CD4-positive, CD25-positive, alpha-beta regulatory T cell (primary cell): ENCODE results near the gene MBD5. TPM values are rescaled to one million over a fixed set of nuclear protein-coding genes. Genes with fewer than 3 reads are reported as not detected.
A peak's percentile ranks its signal among the peaks of the same experiment; 100 is the strongest.

ENCODE experiments used
- ATAC-seq, 2 donors: fragments of 150-1000 bp; cut with Tn5 transposase; one replicate each; pipeline ENCODE4 v1.10.0; 2021; ENCODE audit warnings: low read depth in 2 of 2, moderate number of reproducible peaks in 2 of 2, moderate library complexity in 1 of 2
- DNase-seq, 3 donors: peaks; one replicate each; pipeline versions ENCODE4 v3.0.0 to v3.0.0-alpha.2; 2012 to 2022; ENCODE audit warnings: mixed read lengths in 1 of 3
- H3K27ac ChIP-seq: one replicate; pipeline ENCODE4 v1.7.0; 2013; ENCODE audit warnings: mild to moderate bottlenecking, low read length; ENCODE audit not compliant: insufficient read depth, poor library complexity, severe bottlenecking
- H3K27me3 ChIP-seq: one replicate; pipeline ENCODE4 v1.7.0; 2013; ENCODE audit warnings: low read length; ENCODE audit not compliant: control insufficient read depth, insufficient read depth
- H3K36me3 ChIP-seq: one replicate; pipeline ENCODE4 v1.7.0; 2013; ENCODE audit warnings: mild to moderate bottlenecking, low read length, moderate library complexity; ENCODE audit not compliant: control insufficient read depth, insufficient read depth
- H3K4me1 ChIP-seq: 2 replicates; pipeline ENCODE4 v1.7.0; 2013; ENCODE audit warnings: mild to moderate bottlenecking, low read length; ENCODE audit not compliant: insufficient read depth, control insufficient read depth, poor library complexity, severe bottlenecking
- H3K4me3 ChIP-seq: one replicate; pipeline ENCODE4 v1.7.0; 2013; ENCODE audit warnings: low read depth, mild to moderate bottlenecking, low read length, moderate library complexity
- H3K9me3 ChIP-seq, 2 experiments: 1 replicate in 1 of 2; 2 replicates in 1 of 2; pipeline ENCODE4 v1.7.0; 2013; ENCODE audit warnings: low read length in 2 of 2, mild to moderate bottlenecking in 1 of 2, moderate library complexity in 1 of 2; ENCODE audit not compliant: control insufficient read depth in 2 of 2
- H3K27ac Mint-ChIP-seq, 3 donors: one replicate each; pipeline ENCODE4 v1.8.0; 2020 to 2022; ENCODE audit warnings: mild to moderate bottlenecking in 3 of 3, mixed read lengths in 3 of 3, moderate library complexity in 2 of 3
- H3K27me3 Mint-ChIP-seq: one replicate; pipeline ENCODE4 v1.8.0; 2022; ENCODE audit warnings: mild to moderate bottlenecking, mixed read lengths
- H3K36me3 Mint-ChIP-seq: one replicate; pipeline ENCODE4 v1.8.0; 2020; ENCODE audit warnings: mixed read lengths
- H3K4me1 Mint-ChIP-seq, 4 donors: one replicate each; pipeline ENCODE4 v1.8.0; 2020 to 2022; ENCODE audit warnings: mixed read lengths in 4 of 4, mild to moderate bottlenecking in 1 of 4
- H3K4me3 Mint-ChIP-seq, 4 donors: one replicate each; pipeline ENCODE4 v1.8.0; 2020 to 2022; ENCODE audit warnings: mild to moderate bottlenecking in 4 of 4, mixed read lengths in 4 of 4, moderate library complexity in 3 of 4
- H3K9me3 Mint-ChIP-seq, 7 donors: one replicate each; pipeline ENCODE4 v1.8.0; 2020 to 2022; ENCODE audit warnings: mixed read lengths in 7 of 7, mild to moderate bottlenecking in 3 of 7, moderate library complexity in 2 of 7
- polyA plus RNA-seq, 4 donors: library from polyadenylated mRNA; unstranded; fragments of 300-500 nt; fragmentation: Illumina TruSeq; gene quantifications; one replicate each; pipeline ENCODE4 v1.2.3, GENCODE V29; 2021
- total RNA-seq: library from RNA; stranded (reverse); gene quantifications from one replicate; pipeline ENCODE4 v1.2.3, GENCODE V29; 2022

MBD5 gene
- total and polyA plus RNA-seq, 5 donors from 2014 or later: 11.7 to 62.6 (median 13.1) TPM

DNA sequence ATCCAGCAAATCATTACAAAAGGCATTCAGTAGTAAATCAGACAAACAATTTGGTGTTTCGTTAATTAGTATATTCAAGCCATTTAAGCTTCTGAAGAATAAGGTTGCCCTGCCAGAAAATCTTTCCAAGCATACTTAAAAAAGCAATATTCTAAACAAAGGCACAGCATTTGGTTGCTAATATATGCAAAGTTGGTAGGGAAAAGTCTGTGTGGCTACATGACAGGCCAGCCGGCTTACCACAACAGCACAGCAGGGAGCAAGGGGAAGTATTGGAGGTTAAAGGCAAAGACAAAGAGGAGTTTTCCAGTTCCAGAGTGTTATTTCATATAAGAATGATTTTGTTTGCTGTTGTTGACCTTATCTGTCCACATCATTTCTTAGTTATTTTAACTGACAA is 282.3 kb downstream of the MBD5 start:
- Histone ChIP-seq H3K4me1 (no peaks in the 10 kb centered on the region), H3K27ac (no peak overlapping the region), H3K4me3 (no peak overlapping the region), H3K36me3 (no peaks in the 10 kb centered on the region), H3K9me3 (no peaks in the 10 kb centered on the region), H3K27me3 (no peaks in the 10 kb centered on the region)
- H3K4me3 Mint-ChIP-seq: no peak overlapping the region
- H3K4me1 Mint-ChIP-seq: peaks cover 0 to 6% (median 1%) of the 10 kb centered on the region in 4 donors
- no peaks in the 10 kb centered on the region for H3K27me3 Mint-ChIP-seq
- DNase-seq: no peak
- no peak overlapping the region for H3K27ac Mint-ChIP-seq
- peaks cover 0 to 5% (median 0%) of the 10 kb centered on the region in 7 donors for H3K9me3 Mint-ChIP-seq
- ATAC-seq: no peak
- peaks cover 12% of the 10 kb centered on the region for H3K36me3 Mint-ChIP-seq

DNA sequence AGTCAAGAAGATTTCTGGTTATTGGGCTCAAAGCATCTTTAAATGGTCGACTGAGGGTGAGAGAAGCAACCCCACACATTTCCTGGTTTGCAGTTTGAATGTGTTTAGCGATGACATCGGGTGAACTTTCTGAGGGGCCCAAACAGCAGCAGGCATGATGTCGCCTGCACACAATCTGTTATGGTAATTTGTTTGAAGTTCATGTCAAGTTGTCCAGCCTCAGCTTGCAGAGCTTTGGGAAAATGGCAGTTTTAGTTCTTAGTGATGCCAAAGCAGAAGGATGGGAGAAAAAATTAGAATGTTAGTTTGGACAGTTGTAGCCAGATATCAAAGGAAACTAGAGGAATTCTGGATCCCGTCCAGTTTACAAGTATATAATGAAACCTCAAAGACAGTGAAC is 284.6 kb downstream of the MBD5 start:
- peaks cover 0 to 6% (median 4%) of the 10 kb centered on the region in 4 donors for H3K4me1 Mint-ChIP-seq
- no peak overlapping the region for H3K27ac ChIP-seq
- peaks cover 0 to 5% (median 0%) of the 10 kb centered on the region in 7 donors for H3K9me3 Mint-ChIP-seq
- DNase-seq (no peak), ATAC-seq (no peak)
- H3K4me3 ChIP-seq: no peak overlapping the region
- H3K27ac Mint-ChIP-seq: no peak overlapping the region
- H3K36me3 Mint-ChIP-seq: peaks cover 12% of the 10 kb centered on the region
- H3K9me3 ChIP-seq: no peaks in the 10 kb centered on the region
- no peaks in the 10 kb centered on the region for H3K4me1 ChIP-seq
- no peaks in the 10 kb centered on the region for H3K27me3 ChIP-seq
- no peaks in the 10 kb centered on the region for H3K36me3 ChIP-seq
- H3K27me3 Mint-ChIP-seq: no peaks in the 10 kb centered on the region
- no peak overlapping the region for H3K4me3 Mint-ChIP-seq

DNA sequence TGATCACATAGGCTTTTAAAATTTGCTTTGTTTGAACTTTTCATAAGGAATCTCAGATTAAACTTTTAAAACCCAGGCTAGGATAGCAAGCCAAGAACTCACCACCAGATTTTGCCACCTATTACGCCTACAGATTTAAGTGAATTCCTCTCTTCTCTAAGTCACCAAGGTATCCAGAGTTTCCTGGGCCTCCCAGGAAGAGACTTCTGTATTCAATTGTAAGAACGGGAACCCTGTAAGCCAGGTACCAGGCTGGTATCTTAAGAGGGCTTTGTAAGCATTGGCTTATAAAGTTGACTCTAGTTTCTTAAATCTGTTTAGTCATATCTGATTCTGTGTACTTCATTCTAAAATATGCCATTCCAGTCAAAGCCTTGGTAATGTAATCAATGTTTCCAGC is 285.1 kb downstream of the MBD5 start:
- H3K9me3 ChIP-seq: no peaks in the 10 kb centered on the region
- no peak for DNase-seq
- Mint-ChIP-seq H3K27ac (no peak overlapping the region), H3K36me3 (peaks cover 16% of the 10 kb centered on the region), H3K4me3 (no peak overlapping the region), H3K27me3 (no peaks in the 10 kb centered on the region), H3K9me3 (peaks cover 0 to 5% (median 0%) of the 10 kb centered on the region in 7 donors), H3K4me1 (peaks cover 0 to 6% (median 5%) of the 10 kb centered on the region in 4 donors)
- H3K4me3 ChIP-seq: no peak overlapping the region
- no peak for ATAC-seq
- H3K4me1 ChIP-seq: no peaks in the 10 kb centered on the region
- H3K27me3 ChIP-seq: no peaks in the 10 kb centered on the region
- H3K36me3 ChIP-seq: no peaks in the 10 kb centered on the region
- H3K27ac ChIP-seq: no peak overlapping the region

DNA sequence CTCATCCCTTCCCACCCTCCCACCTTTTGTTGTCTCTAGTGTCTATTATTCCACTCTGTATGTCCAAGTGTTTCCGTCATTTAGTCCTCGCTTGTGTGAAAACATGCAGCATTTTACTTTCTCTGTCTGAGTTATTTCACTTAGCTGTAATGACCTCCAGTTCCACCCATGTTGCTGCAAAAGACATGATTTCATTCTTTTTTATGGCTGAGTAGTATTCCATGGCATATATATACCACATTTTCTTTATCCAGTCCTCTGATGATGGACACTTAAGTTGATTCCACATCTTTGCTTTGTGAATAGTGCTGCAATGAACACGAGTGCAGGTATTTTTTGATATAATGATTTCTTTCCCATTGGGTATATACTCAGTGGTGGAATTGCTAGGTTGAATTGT is 296.7 kb downstream of the MBD5 start:
- Mint-ChIP-seq H3K4me1 (peaks cover 0 to 3% (median 3%) of the 10 kb centered on the region in 4 donors), H3K27ac (peak overlapping the region in 1 of 3 donors; percentile 16), H3K9me3 (peaks cover 0 to 13% (median 1%) of the 10 kb centered on the region in 7 donors), H3K4me3 (no peak overlapping the region), H3K36me3 (peaks cover 18% of the 10 kb centered on the region), H3K27me3 (no peaks in the 10 kb centered on the region)
- DNase-seq (no peak), ATAC-seq (no peak)
- Histone ChIP-seq H3K27me3 (no peaks in the 10 kb centered on the region), H3K4me3 (no peak overlapping the region), H3K4me1 (no peaks in the 10 kb centered on the region), H3K9me3 (no peaks in the 10 kb centered on the region), H3K36me3 (no peaks in the 10 kb centered on the region), H3K27ac (no peak overlapping the region)

DNA sequence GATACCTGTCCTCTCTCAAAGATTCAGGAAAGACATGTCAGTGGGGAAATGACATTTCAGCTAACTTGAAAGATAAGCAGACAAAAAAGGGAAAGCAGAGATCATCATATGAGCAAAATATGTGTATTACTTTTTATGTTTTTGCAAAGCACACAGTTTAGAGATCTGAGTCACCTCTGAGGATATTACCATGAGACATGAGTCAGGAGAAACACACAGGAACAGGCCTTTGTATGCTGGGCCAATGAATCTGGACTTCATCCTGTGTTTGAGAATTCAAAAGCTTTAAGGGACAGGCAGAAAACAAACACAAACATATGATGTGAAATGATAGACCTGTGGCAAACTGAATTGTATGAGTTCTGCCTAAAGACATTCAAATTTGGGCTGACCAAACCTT is 317.6 kb downstream of the MBD5 start:
- no peaks in the 10 kb centered on the region for H3K27me3 Mint-ChIP-seq
- peak in 1 of 3 donors; percentile 2 for DNase-seq
- no peaks in the 10 kb centered on the region for H3K27me3 ChIP-seq
- H3K4me3 Mint-ChIP-seq: no peak overlapping the region
- H3K4me3 ChIP-seq: no peak overlapping the region
- peaks cover 43% of the 10 kb centered on the region for H3K36me3 Mint-ChIP-seq
- peaks cover 20% of the 10 kb centered on the region for H3K36me3 ChIP-seq
- peaks cover 0 to 5% of the 10 kb centered on the region in 2 experiments for H3K9me3 ChIP-seq
- peaks cover 0 to 11% (median 2%) of the 10 kb centered on the region in 7 donors for H3K9me3 Mint-ChIP-seq
- no peaks in the 10 kb centered on the region for H3K4me1 ChIP-seq
- no peak overlapping the region for H3K27ac ChIP-seq
- no peak for ATAC-seq
- H3K4me1 Mint-ChIP-seq: peaks cover 0 to 8% (median 3%) of the 10 kb centered on the region in 4 donors
- no peak overlapping the region for H3K27ac Mint-ChIP-seq

DNA sequence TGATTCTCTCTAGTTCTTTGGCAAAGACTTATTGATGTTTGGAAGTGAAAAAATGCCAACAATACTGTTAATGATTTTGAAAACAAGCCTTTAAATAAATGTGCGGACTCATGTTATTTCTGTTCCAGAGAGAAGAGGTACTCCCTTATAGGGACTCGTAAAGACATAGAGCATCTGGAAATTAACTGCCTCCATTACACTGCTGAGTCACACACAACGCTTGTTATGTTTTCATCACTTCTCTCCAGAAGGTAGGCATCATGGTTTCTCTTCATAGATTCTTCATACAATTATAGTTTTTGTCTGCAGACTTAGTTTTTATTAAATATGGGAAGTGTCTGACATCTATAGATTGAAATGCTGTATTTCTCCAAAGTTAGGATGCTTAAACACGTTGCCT is 321.2 kb downstream of the MBD5 start:
- no peaks in the 10 kb centered on the region for H3K4me1 ChIP-seq
- Mint-ChIP-seq H3K27ac (no peak overlapping the region), H3K4me1 (peaks cover 0 to 14% (median 3%) of the 10 kb centered on the region in 4 donors), H3K4me3 (no peak overlapping the region), H3K27me3 (no peaks in the 10 kb centered on the region), H3K36me3 (peaks cover 46% of the 10 kb centered on the region), H3K9me3 (peaks cover 0 to 20% (median 3%) of the 10 kb centered on the region in 7 donors)
- peaks cover 0 to 5% of the 10 kb centered on the region in 2 experiments for H3K9me3 ChIP-seq
- H3K4me3 ChIP-seq: no peak overlapping the region
- ATAC-seq (no peak), DNase-seq (no peak)
- no peaks in the 10 kb centered on the region for H3K27me3 ChIP-seq
- peaks cover 11% of the 10 kb centered on the region for H3K36me3 ChIP-seq
- no peak overlapping the region for H3K27ac ChIP-seq

DNA sequence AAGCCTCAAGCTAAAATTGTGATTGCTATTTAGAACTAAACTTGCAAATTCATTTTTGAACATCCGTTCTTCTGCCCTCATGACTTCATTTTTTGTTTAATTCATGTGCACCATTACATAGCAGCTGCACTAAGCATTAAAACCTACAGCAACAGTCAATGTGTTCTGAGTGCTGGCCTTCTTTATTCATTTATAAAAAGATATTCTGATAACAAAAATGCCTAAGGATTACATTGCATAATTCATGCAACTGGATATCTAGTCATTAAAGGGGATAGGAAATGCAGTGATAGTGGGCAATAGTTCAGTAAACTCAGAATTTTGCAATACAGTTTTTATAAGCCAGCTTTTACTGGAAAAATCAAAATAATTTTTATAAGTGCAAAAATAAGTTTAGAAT is 329.3 kb downstream of the MBD5 start:
- Mint-ChIP-seq H3K27ac (no peak overlapping the region), H3K4me3 (no peak overlapping the region), H3K9me3 (peaks cover 0 to 17% (median 6%) of the 10 kb centered on the region in 7 donors), H3K4me1 (peaks cover 0 to 7% (median 1%) of the 10 kb centered on the region in 4 donors), H3K27me3 (no peaks in the 10 kb centered on the region), H3K36me3 (peaks cover 18% of the 10 kb centered on the region)
- Histone ChIP-seq H3K36me3 (no peaks in the 10 kb centered on the region), H3K4me3 (no peak overlapping the region), H3K4me1 (no peaks in the 10 kb centered on the region), H3K9me3 (no peaks in the 10 kb centered on the region), H3K27me3 (no peaks in the 10 kb centered on the region), H3K27ac (no peak overlapping the region)
- DNase-seq (no peak), ATAC-seq (no peak)

DNA sequence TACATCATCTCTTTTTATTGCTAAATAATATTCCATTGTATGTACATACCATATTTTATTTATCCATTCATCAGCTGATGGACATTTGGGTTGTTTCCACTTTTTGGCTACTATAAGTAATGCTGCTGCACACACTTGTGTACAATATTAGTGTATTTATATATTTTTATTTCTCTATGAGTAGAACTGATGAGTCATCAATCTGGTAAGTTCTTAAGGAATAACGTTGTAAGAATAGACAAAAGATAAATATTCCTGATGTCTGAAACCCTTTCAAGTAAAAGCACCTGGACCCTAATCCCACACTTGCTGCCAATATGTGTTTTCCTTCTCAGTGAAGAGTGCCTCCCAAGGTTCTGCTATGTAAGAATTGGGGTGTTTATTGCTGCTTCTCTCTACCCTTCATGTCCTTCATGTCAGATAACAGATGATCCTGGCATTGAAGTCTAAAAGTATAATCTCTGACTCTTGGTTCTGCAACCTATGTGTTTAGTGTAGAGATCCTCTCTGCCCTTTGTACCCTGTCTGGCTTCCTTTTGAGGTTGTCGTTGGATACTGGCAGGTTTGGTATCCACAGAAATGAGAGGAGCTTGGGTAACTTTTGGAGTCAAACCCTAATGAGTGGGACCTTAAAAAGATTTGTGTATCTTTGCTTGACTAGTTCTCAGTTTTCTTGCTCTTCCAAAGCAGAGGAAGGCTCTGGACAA is 330.7 kb downstream of the MBD5 start:
- no peaks in the 10 kb centered on the region for H3K27me3 Mint-ChIP-seq
- H3K27ac Mint-ChIP-seq: no peak overlapping the region

More for the DNA sequence above, 330.7 kb downstream of the MBD5 start:
- ATAC-seq: no peak
- no peak for DNase-seq
- Mint-ChIP-seq H3K4me1 (peaks cover 0 to 4% (median 1%) of the 10 kb centered on the region in 4 donors), H3K36me3 (peaks cover 24% of the 10 kb centered on the region), H3K4me3 (no peak overlapping the region), H3K9me3 (peaks cover 0 to 22% (median 6%) of the 10 kb centered on the region in 7 donors)
- Histone ChIP-seq H3K27ac (no peak overlapping the region), H3K27me3 (no peaks in the 10 kb centered on the region), H3K4me1 (no peaks in the 10 kb centered on the region), H3K4me3 (no peak overlapping the region), H3K36me3 (no peaks in the 10 kb centered on the region), H3K9me3 (no peaks in the 10 kb centered on the region)
